ENCODE measurements around the gene ARID1B.
A peak's percentile ranks its signal among the peaks of the same experiment; 100 is the strongest.
"Not testable (repeated sequence)": the region's sequence is repeated elsewhere in the genome, so short reads cannot be mapped to it uniquely, and the experiment has no call there.

The ARID1B gene

DNA sequence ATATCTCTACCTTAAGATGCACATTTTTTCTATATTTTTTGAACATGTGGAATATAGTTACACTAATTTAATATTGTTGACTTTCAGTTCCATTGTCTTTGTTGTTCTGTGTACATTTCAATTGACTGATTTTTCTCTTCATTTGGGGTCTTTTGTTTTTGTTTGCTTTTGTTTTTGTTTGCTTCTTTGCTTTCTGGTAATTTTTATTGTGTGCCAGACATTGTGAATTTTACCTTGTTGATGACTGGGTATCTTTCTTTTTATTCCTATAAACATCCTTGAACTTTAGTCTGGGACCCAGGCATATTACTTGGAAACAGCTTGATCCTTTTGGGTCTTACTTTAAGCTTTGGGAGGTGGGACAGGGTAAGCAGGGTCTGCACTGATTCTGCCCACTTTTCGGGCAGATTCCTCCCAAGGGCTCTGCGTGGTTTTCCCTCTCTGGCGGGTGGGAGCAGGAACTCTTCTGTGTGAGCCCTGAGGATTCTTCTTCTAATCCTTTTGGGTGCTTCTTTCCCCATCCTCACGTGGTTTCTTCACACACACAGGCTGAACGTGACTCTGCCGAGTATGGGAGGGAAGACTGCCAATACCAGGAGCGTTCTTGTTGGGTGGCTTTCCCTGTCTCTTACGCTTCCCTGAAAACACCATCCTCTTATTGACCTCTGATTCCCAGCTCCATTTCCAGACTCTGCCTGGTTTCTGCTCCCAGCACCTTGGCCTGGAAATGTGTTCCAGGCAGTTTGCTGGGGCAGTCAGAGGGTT lies 200.5 kb downstream of the ARID1B start:
- DNase-seq (ENCODE audit: insufficient read length, low spot score) (no peak), FAIRE-seq (no peak)

DNA sequence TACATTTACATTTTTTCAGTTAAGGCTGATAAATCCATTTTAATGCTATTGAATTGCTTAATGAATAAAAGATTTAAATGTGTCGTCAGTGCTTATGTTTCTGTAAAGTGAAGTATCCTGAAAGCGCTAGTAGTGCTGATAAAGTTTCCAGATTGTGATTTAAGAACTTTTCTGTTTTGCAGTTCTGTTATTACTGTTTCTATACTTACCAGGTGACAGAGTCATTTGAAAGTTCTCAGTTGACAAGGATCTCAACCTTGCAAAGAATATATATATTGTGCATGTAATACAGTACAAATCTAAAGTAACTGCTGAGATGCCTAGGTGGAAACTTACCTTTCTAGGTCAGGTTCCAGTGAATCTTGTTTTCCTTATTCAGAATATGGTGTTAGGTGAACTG lies 201.8 kb downstream of the ARID1B start:
- no peak for FAIRE-seq
- no peak for DNase-seq (ENCODE audit: insufficient read length, low spot score)

DNA sequence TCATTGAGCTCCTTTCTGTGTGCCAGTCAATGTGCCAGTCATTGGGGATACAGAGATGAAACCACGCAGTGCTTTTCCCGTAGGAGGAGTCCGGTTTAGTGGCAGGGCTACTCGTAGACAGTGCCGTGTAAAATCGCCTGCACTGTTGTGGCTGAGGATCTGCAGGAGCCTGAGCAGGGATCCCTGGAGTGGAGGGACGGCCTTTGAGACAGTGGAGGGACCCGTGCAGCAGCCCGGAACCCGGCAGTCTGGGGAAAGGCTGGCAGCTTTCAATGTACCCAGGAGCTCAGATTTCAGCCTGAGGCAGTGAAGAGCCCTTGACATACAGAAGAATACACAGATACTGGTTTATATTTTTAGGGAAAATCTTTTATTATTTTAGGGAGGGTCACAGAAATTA lies 203.3 kb downstream of the ARID1B start:
- FAIRE-seq: no peak
- peak; percentile 28 for DNase-seq (ENCODE audit: insufficient read length, low spot score)

DNA sequence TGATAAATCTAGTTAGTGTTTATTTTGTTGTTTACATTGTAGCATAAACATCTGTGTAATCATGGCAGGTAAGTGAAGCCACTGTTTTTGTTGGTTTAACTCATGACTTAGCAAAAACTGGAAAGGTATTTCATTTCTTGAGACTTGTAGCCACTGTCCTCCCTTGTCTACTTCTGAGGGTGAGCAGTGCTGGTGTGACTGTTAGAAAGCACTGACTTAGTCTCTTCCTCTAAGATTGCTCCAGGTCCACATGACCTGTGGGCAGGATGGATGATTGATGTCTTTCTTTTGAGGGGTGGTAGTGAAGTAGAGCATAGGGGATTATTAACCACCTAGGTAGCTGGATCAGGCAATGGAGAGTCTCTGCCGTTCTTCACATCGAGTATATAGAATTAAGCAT lies 203.8 kb downstream of the ARID1B start:
- DNase-seq (ENCODE audit: insufficient read length, low spot score) (no peak), FAIRE-seq (no peak)

DNA sequence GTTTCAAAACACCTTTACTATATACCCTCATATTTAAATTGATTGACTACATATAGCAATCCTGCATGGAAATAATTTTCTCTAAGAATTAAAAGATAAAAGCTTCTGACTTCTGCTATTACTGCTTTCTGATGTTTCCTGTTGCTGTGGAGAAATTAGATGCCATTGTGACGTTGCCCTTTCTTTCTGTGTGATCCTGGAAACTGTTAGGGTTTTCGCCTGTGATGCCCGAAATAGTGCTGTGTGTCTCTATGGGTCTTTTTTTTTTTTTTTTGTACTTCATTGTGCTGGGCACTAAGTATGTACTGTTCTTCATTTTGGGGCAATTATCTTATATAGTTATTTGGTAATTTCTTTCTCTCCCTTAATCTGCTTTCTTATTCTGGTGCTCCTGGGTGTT lies 205.0 kb downstream of the ARID1B start:
- no peak for DNase-seq (ENCODE audit: insufficient read length, low spot score)

DNA sequence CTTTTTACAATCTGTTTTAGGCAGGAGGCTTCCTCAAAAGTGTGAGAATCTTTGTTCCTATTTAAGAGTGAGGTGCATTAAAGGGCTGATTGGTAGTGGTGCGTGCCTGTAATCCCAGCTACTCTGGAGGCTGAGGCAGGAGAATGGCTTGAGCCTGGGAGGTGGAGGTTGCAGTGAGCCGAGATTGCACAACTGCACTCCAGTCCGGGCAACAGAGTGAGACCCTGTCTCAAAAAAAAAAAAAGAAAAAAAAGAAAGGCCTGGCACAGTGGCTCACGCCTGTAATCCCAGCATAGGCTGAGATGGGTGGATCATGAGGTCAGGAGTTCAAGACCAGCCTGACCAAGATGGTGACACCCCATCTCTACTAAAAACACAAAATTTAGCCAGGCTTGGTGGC lies 205.7 kb downstream of the ARID1B start:
- DNase-seq (ENCODE audit: insufficient read length, low spot score); FAIRE-seq: not testable (repeated sequence)

More for the DNA sequence above, 205.0 kb downstream of the ARID1B start:
- FAIRE-seq: no peak

DNA sequence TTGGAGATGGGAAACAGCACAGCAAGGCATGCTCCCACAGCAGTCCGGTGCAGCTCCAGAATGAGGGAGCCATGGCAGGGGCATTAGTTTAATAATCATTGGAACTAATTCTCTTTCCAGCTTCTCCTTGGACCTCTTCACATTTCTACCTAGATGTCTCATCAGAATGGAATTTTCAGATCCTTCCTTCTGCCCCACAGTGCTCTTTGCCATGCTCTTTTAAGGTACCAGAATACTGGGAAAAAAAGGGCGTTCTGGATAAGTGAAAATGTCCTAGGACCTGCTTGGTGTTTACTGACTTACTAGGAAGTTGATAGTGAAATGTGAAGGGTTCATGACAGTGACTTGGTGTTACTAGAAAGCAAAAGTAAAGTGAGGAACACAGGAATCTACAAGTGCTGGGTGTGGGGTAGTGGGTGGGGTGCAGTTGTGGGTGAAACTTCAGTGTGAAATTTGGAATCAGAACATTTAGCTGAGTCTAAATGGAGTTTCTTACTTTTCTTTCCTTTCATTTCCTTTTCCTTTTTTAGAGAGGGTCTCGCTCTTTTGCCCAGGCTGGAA lies 207.1 kb downstream of the ARID1B start:
- no peak for FAIRE-seq
- DNase-seq (ENCODE audit: insufficient read length, low spot score): no peak

DNA sequence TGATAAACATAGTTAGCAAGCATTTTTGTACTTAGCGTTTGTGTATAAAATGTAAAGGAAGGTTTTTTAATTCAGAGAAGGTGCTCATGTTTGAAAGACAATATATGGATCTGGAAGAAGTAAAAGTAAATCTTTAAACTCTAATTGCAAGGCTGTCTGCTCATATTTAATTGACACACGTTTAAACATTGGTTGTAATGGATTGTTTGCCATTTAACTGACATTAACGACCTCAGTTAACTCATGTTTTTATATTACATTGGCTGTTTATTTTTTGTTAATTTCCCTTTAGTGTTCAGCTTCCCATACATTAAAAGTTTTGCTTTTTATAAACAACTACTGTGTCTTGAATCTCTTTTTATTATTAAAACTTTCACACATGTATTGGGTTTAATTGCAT lies 208.1 kb downstream of the ARID1B start:
- FAIRE-seq (no peak), DNase-seq (ENCODE audit: insufficient read length, low spot score) (no peak)

DNA sequence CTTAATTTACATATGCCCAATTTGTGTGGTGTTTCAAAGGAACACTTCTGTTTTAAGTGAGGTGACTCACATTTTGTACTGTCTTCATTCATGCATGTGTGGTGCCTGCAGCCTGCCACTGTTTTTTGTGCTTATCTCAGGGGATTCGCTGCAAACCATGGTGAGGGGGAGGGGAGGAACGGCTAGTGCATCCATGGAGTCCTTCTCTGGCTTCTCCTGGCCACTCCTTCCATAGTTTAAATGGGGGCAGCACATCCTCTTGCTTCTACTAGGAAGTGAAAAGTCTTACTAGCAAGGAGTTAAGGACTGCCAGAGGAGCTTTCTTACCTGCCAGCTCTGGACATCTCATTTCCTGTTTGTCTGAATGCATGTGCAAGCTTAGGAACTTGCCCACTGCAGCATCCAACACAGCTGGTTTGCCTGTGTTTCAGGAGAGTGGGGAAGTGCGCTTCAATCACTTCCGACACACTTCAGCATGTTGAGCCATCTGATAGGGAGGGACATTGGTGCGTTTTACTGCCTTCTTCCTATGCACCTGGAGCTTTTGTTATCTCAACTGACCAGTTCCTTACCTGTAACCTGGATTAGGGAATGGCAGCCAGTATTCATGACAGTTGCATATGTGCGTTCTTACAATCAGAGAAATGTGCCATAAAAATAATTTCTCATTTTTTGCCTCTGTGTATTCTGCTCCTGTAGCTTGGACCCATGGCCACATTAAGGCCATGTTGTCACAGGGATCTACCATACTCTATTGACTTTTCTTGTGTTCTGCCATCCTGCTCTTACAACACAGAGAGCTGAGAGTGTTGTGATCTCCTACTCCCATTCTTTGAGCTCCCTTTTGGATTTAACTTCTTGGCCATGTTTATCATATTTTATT lies 211.3 kb downstream of the ARID1B start:
- FAIRE-seq (no peak), DNase-seq (ENCODE audit: insufficient read length, low spot score) (no peak)

DNA sequence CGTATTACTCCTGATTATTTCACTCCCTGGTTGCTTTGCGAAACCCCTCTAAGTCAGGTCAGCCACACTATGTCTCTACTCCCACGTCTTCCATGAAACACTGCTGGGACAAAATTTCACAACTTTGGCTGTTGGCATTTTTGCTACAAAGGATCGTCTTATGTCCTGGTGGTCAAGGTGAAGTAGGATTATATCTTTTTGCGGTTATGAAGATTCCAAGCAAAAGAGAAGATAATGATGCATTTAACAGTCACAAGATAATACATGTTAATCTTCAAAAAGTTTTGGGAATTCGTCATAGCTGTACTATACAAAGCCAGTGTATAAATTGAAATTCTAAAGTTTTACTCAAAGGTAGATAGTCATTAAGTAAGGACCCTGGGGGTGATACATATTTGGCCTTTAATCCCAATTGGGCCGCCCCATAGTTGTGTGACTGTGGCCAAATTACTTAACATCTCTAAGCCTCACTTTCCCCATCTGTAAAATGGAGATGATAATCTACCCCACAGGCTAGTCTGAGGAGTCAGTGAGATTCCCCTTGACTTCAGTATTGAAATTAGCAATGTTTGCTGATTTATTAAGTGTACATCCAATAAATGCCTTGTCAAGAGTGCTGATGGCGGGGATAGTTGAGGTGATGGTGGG lies 212.1 kb downstream of the ARID1B start:
- FAIRE-seq (no peak), DNase-seq (ENCODE audit: insufficient read length, low spot score) (no peak)

DNA sequence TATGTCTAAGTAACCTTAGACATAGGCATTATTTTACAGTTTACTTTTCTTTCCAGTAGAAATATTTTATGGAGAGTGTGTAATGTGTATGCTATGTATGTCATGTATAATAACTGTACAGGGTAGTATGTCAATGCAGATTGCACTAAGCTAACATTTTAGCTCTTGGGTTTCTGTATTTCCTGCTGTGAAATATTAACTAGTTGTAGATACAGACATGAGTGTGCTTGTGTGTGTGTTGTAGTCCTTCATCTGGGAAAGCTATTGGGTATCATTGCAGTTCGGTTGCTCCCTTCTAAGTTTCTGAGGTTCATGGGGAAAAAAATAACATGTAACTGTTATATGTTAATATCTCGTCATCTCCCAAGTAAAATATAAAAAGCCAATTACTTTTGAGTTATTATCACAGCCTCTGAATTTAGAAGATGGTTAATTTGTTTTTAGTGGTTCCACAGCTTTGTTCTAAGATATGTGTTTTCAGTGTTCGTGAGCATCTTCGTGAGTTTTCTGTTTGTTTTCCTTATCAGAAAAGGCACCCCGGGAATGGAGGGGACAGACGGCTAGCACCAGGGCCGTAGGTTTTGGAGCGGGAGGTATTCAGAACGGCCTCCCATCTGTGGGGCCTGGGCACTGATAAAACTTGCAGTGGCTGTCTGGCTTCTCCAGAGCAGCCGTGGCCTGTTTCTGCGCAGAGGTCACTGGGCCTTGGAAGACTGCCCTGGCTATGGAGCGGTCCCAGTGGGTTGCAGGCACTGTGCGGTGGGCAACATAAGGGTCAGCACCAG lies 215.0 kb downstream of the ARID1B start:
- DNase-seq (ENCODE audit: insufficient read length, low spot score): no peak
- FAIRE-seq: no peak

DNA sequence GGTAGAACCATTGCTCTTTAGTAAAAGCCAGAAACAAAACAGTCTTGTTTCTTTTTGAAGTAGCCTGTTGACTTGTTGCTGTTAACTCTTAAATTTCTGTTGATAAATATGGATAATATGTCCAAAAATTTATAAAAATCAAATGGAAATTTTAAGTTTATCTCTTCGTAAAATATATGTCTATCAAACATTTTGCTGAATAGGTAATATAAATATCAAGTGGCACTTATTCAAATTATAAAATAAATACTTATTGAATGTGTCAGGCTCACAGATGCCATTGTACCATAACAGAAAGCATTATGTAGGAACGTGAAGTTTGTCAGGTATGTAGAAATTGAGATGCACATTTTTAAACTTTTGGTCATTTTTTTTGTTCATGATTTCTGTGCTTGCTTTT lies 216.5 kb downstream of the ARID1B start:
- DNase-seq (ENCODE audit: insufficient read length, low spot score) (no peak), FAIRE-seq (no peak)

DNA sequence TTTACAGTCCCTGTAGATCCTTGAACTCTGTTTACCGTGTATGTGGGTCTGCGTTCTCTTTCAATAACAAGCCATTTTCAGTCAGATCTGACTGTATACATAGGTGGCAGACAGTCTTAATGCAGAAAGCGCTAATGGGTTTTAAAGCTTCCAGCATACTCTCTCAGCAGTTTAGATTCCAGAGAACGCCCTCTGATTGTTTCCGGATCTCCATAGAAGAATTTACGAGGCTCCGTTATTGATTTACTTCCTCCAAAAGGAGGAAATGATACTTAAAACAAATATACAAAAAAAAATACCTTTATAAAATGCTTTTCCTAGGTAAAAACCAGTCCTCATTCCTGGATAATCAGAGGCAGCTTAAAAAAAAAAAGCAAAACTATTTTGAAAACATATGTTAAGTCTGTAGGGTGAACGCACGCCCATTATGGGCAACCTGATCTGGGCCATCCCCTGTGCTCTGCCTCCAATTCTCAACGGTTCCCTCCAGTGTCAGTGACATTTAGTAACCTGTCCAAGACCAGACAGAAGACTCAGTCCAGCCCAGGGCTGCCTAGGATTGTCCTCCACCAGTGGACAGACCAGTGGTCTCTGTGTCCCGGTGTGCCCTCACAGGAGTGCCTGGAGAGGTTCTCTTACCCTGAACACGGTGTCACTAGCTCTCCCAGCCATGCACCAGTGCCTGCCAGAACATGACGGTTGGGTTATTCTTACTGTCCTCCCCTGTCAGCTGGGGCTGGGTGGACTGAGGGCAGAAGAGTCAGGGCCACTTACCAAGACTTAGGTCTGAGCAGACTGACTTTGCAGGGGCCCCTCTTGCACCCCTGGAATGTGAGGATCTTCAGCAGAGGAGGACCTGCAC lies 217.3 kb downstream of the ARID1B start:
- FAIRE-seq (no peak), DNase-seq (ENCODE audit: insufficient read length, low spot score) (no peak)

DNA sequence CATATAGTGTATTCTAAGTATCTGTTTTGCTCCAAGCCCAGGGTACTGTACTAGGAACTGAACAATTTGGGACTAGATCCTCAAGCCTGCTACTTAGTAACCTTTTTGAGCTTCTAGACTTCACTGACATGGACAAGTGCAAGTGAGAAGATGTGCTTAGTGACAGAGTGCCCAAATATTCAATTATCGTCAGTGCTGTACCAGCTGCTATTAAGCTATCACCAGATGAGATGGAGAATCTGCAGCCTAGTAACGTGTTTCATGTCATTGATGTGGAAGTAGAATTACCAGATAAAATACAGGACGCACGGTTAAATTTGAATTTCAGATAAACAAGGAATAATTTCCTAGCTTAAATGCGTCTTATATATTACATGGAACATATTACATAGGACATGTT lies 218.3 kb downstream of the ARID1B start:
- no peak for FAIRE-seq
- no peak for DNase-seq (ENCODE audit: insufficient read length, low spot score)

DNA sequence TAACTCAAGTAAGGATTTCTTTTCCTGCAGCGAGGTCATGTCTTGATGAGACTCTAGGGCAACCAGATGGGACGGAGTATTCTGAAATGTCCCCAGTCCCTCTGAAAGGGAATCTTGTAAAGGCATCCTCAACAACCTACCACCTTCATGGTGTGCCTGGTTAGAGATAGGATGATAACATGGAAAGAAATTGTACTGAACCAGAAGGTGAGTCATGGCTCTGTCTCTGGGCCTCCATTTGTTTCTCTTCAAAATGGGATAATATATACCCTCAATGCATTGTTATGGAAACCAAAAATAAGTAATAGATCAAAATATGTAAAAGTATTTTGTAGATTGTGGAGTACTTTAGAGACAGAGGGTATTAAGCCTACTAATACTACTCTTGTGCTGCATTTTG lies 219.1 kb downstream of the ARID1B start:
- DNase-seq (ENCODE audit: insufficient read length, low spot score): no peak
- no peak for FAIRE-seq

DNA sequence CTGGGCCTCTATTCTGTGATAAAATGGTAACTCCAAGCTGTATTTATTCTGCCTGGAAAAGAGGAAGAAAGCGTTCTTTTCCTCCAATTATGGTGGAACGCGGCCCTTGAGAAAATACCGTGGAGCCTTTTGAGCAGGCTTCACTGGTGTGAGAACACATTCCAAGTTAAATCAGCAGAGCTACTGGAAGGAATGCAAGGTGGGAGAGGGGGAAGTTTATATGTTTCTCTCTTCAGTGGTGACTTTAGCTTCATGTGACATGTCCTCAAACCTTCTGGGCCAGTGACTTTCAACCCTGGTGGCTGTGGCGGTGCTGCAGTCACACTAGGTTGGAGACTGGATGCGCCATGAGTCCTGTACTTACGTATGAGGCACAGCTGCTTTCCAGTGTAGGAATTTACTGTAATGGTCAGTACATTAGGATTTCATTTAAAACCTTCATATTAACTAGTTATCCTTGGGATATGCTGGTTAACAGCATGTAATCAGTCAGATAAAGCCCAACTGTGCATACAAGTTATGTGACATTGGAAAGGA lies 221.7 kb downstream of the ARID1B start:
- FAIRE-seq (no peak), DNase-seq (ENCODE audit: insufficient read length, low spot score) (no peak)

DNA sequence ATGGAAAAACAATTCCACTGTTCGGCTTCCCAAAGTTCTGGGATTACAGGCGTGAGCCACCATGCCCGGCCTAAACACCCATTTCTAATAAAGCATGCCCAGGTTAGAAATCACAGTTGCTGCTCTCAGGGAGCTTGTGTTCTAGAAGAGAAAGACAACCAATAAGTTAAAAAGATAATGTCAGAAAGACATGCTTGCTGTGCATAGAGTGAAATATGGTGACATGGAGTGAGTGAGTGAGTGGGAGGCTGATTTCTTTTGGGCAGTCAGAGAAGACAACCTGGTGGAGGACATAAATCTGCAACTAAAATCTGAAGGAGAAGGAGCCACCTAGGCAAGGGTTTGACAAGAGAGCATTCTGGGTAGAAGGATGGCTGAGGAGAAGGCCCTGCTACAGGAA lies 222.6 kb downstream of the ARID1B start:
- no peak for FAIRE-seq
- DNase-seq (ENCODE audit: insufficient read length, low spot score): no peak

DNA sequence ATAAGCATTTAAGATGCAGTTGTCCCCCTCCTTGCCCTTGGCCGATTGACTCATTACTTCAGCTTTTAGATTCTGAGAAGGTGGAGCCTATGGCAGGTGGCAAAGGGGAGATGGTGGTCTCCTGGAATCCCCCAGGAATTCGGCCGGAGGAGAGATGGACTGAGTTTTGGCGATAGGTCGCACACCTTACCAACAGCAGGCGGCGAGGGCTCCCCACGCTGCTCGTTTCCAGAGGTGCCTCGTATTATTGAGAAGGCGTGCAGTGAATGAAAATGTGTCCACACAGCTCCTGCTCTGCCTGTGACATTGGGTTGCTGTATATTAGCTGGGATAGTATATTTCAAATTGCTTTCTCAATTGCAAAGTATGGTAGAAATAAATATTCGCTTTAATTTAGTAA lies 224.5 kb downstream of the ARID1B start:
- no peak for DNase-seq (ENCODE audit: insufficient read length, low spot score)
- no peak for FAIRE-seq

DNA sequence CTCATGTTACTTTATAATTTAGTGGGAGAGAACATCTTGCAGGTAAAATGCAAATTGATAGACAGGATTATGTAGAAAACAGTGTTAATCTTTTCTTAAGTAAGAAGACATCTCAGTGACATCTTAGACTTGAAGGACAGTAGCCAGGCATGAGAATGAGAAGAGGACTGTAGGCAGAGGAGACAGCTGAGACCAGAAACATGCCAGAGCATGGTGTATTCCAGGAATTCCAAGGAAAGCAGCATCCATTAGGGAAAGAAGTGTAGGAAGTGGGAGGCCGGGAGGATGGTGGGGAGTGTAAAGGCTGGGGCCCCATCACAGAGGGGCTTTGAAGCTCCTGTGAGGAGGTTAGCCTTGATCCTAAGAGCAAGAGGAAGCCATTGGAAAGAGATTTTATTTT lies 225.6 kb downstream of the ARID1B start:
- FAIRE-seq (no peak), DNase-seq (ENCODE audit: insufficient read length, low spot score) (no peak)
